ENCODE results near the gene CST7. TPM values are rescaled to one million over a fixed set of nuclear protein-coding genes. Genes with fewer than 3 reads are reported as not detected.

Gene CST7, protein sequence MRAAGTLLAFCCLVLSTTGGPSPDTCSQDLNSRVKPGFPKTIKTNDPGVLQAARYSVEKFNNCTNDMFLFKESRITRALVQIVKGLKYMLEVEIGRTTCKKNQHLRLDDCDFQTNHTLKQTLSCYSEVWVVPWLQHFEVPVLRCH
- not detected in 2 replicates for total RNA-seq (ENCODE audit: low replicate concordance)

DNA sequence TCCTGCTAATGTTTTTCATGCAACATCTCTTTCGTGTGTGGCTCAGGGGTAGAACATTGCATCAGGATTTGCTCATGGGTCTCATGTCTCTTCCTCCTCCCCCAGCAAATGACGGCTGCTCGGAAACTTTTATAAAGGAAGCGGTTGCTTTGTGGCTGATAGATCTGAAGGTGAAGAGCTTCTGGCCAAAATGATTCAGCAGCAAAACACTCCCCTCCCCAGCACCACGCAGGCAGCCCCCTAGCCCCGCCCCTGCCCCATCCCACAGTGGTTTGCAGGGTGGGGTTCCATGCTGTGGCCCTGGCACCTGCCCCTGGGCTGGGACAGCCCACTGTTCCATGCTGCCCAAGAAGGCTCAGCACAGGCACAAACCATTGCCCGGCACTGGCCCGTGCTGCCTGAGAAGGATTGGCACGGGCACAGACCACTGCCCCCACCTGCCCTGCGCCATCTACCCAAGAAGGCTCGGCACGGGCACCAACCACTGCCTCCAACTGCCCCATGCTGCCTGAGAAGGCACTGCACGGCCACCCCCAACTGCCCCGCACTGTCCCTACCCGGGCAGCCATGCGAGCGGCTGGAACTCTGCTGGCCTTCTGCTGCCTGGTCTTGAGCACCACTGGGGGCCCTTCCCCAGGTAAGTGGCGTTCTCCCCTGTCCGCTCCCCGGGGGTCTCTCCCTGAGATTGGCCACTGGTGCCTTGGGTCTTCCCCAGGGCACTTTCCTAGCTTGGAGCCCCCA, at the start of gene CST7:
CST7 (plus strand) TSS at position 331 of the 741 bp plus-strand sequence; CDS start at position 568, 237 bp downstream.
- Histone ChIP-seq H3K9ac (no peak within 1 kb of the TSS), H3K4me3 (no peak within 1 kb of the TSS), H4K20me1 (ENCODE audit: low read depth) (no peaks in the 10 kb centered on the region), H3K4me2 (no peak within 1 kb of the TSS), H3F3A (ENCODE audit: low read depth) (no peaks in the 10 kb centered on the region), H3K79me2 (ENCODE audit: low read depth) (no peaks in the 10 kb centered on the region), H2AFZ (replicated peaks) (no peak within 1 kb of the TSS), H3K36me3 (no peaks in the 10 kb centered on the region), H3K4me1 (no peaks in the 10 kb centered on the region), H3K9me3 (ENCODE audit: low read depth) (no peaks in the 10 kb centered on the region), H3K27ac (no peak within 1 kb of the TSS), H3K27me3 (no peaks in the 10 kb centered on the region)
- H3K4me1 Mint-ChIP-seq: no peaks in the 10 kb centered on the region
- DNase-seq (ENCODE audit: low spot score): no peak
- peaks cover 13% of the 10 kb centered on the region for H3K9me3 Mint-ChIP-seq
- H3K27ac Mint-ChIP-seq: no peak within 1 kb of the TSS
- H3K36me3 Mint-ChIP-seq: no peaks in the 10 kb centered on the region
- H3K27me3 Mint-ChIP-seq (ENCODE audit: insufficient read depth, low read depth): peaks cover 9% of the 10 kb centered on the region
- TF ChIP-seq EZH2phosphoT487 (IDR thresholded peaks at IDR 0.05): no peak
- TF ChIP-seq, protein P1, sequence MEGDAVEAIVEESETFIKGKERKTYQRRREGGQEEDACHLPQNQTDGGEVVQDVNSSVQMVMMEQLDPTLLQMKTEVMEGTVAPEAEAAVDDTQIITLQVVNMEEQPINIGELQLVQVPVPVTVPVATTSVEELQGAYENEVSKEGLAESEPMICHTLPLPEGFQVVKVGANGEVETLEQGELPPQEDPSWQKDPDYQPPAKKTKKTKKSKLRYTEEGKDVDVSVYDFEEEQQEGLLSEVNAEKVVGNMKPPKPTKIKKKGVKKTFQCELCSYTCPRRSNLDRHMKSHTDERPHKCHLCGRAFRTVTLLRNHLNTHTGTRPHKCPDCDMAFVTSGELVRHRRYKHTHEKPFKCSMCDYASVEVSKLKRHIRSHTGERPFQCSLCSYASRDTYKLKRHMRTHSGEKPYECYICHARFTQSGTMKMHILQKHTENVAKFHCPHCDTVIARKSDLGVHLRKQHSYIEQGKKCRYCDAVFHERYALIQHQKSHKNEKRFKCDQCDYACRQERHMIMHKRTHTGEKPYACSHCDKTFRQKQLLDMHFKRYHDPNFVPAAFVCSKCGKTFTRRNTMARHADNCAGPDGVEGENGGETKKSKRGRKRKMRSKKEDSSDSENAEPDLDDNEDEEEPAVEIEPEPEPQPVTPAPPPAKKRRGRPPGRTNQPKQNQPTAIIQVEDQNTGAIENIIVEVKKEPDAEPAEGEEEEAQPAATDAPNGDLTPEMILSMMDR (IDR thresholded peaks at IDR 0.05): no peak
- no peak for TF ChIP-seq EZH2 (IDR thresholded peaks at IDR 0.05)
- no peak within 1 kb of the TSS for H3K4me3 Mint-ChIP-seq

DNA sequence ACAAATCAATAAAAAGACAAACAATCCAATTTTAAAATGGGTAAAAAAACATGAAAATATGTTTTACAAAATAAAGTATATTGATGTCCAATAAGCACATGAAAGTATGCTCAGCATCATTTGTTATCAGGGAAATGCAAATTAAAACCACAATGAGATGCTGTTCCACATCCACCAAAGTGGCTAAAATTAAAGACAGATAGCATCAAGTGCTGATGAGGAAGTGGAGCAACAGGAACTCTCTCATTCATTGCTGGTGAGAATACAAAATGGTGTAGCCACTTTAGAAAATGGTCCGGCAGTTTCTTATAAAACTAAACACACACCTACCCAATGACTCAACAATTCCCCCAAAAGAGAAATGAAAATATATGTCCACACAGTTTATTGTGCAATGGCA, 42.3 kb upstream of the CST7 start:
- no peaks in the 10 kb centered on the region for H3K4me1 ChIP-seq

DNA sequence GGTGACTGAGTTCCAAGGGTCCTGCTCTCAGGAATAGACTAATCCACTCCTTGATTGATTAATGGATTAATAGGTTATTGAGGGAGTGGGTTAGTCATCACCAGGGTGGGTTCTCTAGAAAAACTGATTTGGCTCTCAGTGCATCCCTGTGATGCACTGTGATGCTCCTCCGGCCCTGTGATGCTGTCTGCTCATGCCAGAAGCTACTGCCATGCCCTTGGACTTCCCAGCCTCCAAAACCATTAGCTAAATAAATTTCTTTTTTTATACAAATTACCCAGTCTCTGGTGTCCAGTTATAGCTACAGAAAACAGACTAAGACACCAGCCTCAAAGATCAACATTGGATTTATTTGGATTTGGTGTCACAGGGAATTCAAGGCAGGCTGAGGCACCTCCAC, 40.4 kb upstream of the CST7 start:
- no peaks in the 10 kb centered on the region for H3K27me3 ChIP-seq
- Mint-ChIP-seq H3K4me3 (no peak overlapping the region), H3K36me3 (no peaks in the 10 kb centered on the region), H3K4me1 (peaks cover 4% of the 10 kb centered on the region), H3K27me3 (ENCODE audit: insufficient read depth, low read depth) (peaks cover 3% of the 10 kb centered on the region), H3K9me3 (peaks cover 5% of the 10 kb centered on the region), H3K27ac (no peak overlapping the region)
- H3K27ac ChIP-seq: no peak overlapping the region
- H2AFZ ChIP-seq (replicated peaks): no peak overlapping the region
- no peaks in the 10 kb centered on the region for H4K20me1 ChIP-seq (ENCODE audit: low read depth)
- H3K79me2 ChIP-seq (ENCODE audit: low read depth): no peaks in the 10 kb centered on the region
- no peak overlapping the region for H3K9ac ChIP-seq
- H3F3A ChIP-seq (ENCODE audit: low read depth): peaks cover 4% of the 10 kb centered on the region
- DNase-seq (ENCODE audit: low spot score): no peak
- H3K4me3 ChIP-seq: no peak overlapping the region
- no peaks in the 10 kb centered on the region for H3K4me1 ChIP-seq
- no peaks in the 10 kb centered on the region for H3K36me3 ChIP-seq
- no peak overlapping the region for H3K4me2 ChIP-seq
- peaks cover 5% of the 10 kb centered on the region for H3K9me3 ChIP-seq (ENCODE audit: low read depth)
- TF ChIP-seq, protein P1 (IDR thresholded peaks at IDR 0.05): no peak
- TF ChIP-seq EZH2phosphoT487 (IDR thresholded peaks at IDR 0.05) (no peak), EZH2 (IDR thresholded peaks at IDR 0.05) (no peak)

More for the DNA sequence above, 42.3 kb upstream of the CST7 start:
- H3K9me3 ChIP-seq (ENCODE audit: low read depth): peaks cover 5% of the 10 kb centered on the region
- H3F3A ChIP-seq (ENCODE audit: low read depth): no peaks in the 10 kb centered on the region
- no peak overlapping the region for H3K4me3 Mint-ChIP-seq
- no peak overlapping the region for H2AFZ ChIP-seq (replicated peaks)
- DNase-seq (ENCODE audit: low spot score): no peak
- no peaks in the 10 kb centered on the region for H3K27me3 ChIP-seq
- H3K27me3 Mint-ChIP-seq (ENCODE audit: insufficient read depth, low read depth): no peaks in the 10 kb centered on the region
- H3K36me3 ChIP-seq: no peaks in the 10 kb centered on the region
- H3K9me3 Mint-ChIP-seq: peaks cover 4% of the 10 kb centered on the region
- H4K20me1 ChIP-seq (ENCODE audit: low read depth): no peaks in the 10 kb centered on the region
- no peak for TF ChIP-seq EZH2phosphoT487 (IDR thresholded peaks at IDR 0.05)
- no peak for TF ChIP-seq EZH2 (IDR thresholded peaks at IDR 0.05)
- TF ChIP-seq, protein P1 (IDR thresholded peaks at IDR 0.05): no peak
- H3K4me2 ChIP-seq: no peak overlapping the region
- no peak overlapping the region for H3K4me3 ChIP-seq
- H3K9ac ChIP-seq: no peak overlapping the region
- no peaks in the 10 kb centered on the region for H3K79me2 ChIP-seq (ENCODE audit: low read depth)
- H3K4me1 Mint-ChIP-seq: no peaks in the 10 kb centered on the region
- no peak overlapping the region for H3K27ac Mint-ChIP-seq
- H3K27ac ChIP-seq: no peak overlapping the region
- no peaks in the 10 kb centered on the region for H3K36me3 Mint-ChIP-seq
